GM12878 (cell line): ENCODE measurements around the gene NXPE4. TPM values are rescaled to one million over a fixed set of nuclear protein-coding genes. Genes with fewer than 3 reads are reported as not detected.

ENCODE experiments used
- ASH2L ChIP-seq: fragments of 300-600, 200-600 bp; sonication (generic); IDR thresholded peaks from 2 replicates; pipeline ENCODE4 v1.6.1; 2017; ENCODE audit warnings: low read depth, mild to moderate bottlenecking, borderline replicate concordance
- BHLHE40 ChIP-seq, 2 experiments: fragments of 450-650 bp in 1 of 2; IDR thresholded peaks; 2 replicates each; pipeline ENCODE4 v1.6.1; 2011 to 2017; ENCODE audit warnings: low read depth in 2 of 2, borderline replicate concordance in 1 of 2, improper control_type of control experiment in 1 of 2, low read length in 1 of 2, mild to moderate bottlenecking in 1 of 2
- EED ChIP-seq: sonication (generic); IDR thresholded peaks from 2 replicates; pipeline ENCODE4 v1.6.1; 2016; ENCODE audit warnings: antibody characterized with exemption, low read depth
- ETV6 ChIP-seq, 2 experiments: fragments of 450-650 bp in 1 of 2; IDR thresholded peaks in 1 of 2; conservative IDR thresholded peaks in 1 of 2; 2 replicates each; pipeline ENCODE4 v1.6.1; 2014; ENCODE audit warnings: antibody characterized with exemption in 1 of 2, borderline replicate concordance in 1 of 2, low read depth in 1 of 2, mild to moderate bottlenecking in 1 of 2, moderate library complexity in 1 of 2
- EZH2 ChIP-seq: IDR thresholded peaks from 2 replicates; pipeline ENCODE4 v1.6.1; 2012; ENCODE audit warnings: low read depth, mild to moderate bottlenecking, control low read depth, inconsistent platforms, low read length, borderline replicate concordance; ENCODE audit not compliant: control insufficient read depth
- GATAD2B ChIP-seq: fragments of 450-650 bp; conservative IDR thresholded peaks from 2 replicates; pipeline ENCODE4 v1.6.1; 2017; ENCODE audit warnings: low read depth, mild to moderate bottlenecking, moderate library complexity
- KDM1A ChIP-seq: fragments of 200-600 bp; sonication (generic); IDR thresholded peaks from 2 replicates; pipeline ENCODE4 v1.6.1; 2016; ENCODE audit warnings: borderline replicate concordance
- KLF5 ChIP-seq: fragments of 450-650 bp; IDR thresholded peaks from 2 replicates; pipeline ENCODE4 v1.6.1; 2014; ENCODE audit warnings: mild to moderate bottlenecking; ENCODE audit not compliant: partially characterized antibody
- NFXL1 ChIP-seq: fragments of 450-650 bp; IDR thresholded peaks from 2 replicates; pipeline ENCODE4 v1.6.1; 2017; ENCODE audit warnings: antibody characterized with exemption, mild to moderate bottlenecking, borderline replicate concordance
- PAX8 ChIP-seq: fragments of 450-650 bp; IDR thresholded peaks from 2 replicates; pipeline ENCODE4 v1.6.1; 2017; ENCODE audit warnings: mild to moderate bottlenecking, moderate library complexity
- POU2F2 ChIP-seq: IDR thresholded peaks from 3 replicates; pipeline ENCODE4 v1.6.1; 2011; ENCODE audit warnings: low read depth, mild to moderate bottlenecking, low read length, borderline replicate concordance
- SP1 ChIP-seq: IDR thresholded peaks from one replicate; pipeline ENCODE4 v1.6.1; 2011; ENCODE audit warnings: low read depth, low read length
- SREBF2 ChIP-seq: IDR thresholded peaks from 2 replicates; pipeline ENCODE4 v1.6.1; 2012; ENCODE audit warnings: mild to moderate bottlenecking, low read length
- SRF ChIP-seq, 2 experiments: IDR thresholded peaks; 2 replicates each; pipeline ENCODE4 v1.6.1; 2011; ENCODE audit warnings: low read depth in 2 of 2, low read length in 2 of 2, mild to moderate bottlenecking in 1 of 2, moderate library complexity in 1 of 2
- SUPT20H ChIP-seq: IDR thresholded peaks from 2 replicates; pipeline ENCODE4 v1.6.1; 2011; ENCODE audit warnings: low read depth, mild to moderate bottlenecking, low read length, moderate library complexity, borderline replicate concordance; ENCODE audit not compliant: control insufficient read depth
- TCF12 ChIP-seq: IDR thresholded peaks from 2 replicates; pipeline ENCODE4 v1.6.1; 2011; ENCODE audit warnings: low read depth, mild to moderate bottlenecking, low read length
- TCF7 ChIP-seq: IDR thresholded peaks from 2 replicates; pipeline ENCODE4 v1.6.1; 2014; ENCODE audit warnings: antibody characterized with exemption, borderline replicate concordance
- YBX1 ChIP-seq: fragments of 450-650 bp; IDR thresholded peaks from 2 replicates; pipeline ENCODE4 v1.6.1; 2016; ENCODE audit warnings: antibody characterized with exemption
- ZNF622 ChIP-seq: fragments of 450-650 bp; IDR thresholded peaks from 2 replicates; pipeline ENCODE4 v1.6.1; 2017; ENCODE audit warnings: mild to moderate bottlenecking, inconsistent platforms
- polyA plus RNA-seq, 11 experiments: library from polyadenylated mRNA; depleted of rRNA in 4 of 11; unstranded in 6 of 11; stranded (reverse) in 5 of 11; fragments of >200 nt; fragmentation: Nextera tagmentation in 4 of 11; fragmentation: Illumina TruSeq in 1 of 11; extraction: Ambion mirVana in 4 of 11; extraction: Trizol in 1 of 11; gene quantifications; 1 replicate in 1 of 11; 2 replicates in 10 of 11; pipeline versions ENCODE4 v1.2.1 to v1.2.3, GENCODE V29; 2011 to 2016; ENCODE audit warnings: inconsistent platforms in 2 of 11, missing spikeins in 2 of 11, low read depth in 1 of 11
- total RNA-seq, 4 experiments: library from RNA; depleted of rRNA in 3 of 4; stranded (reverse); fragments of >200 nt in 3 of 4; fragmentation: Illumina TruSeq in 1 of 4; extraction: Trizol in 1 of 4; gene quantifications; 2 replicates each; pipeline versions ENCODE4 v1.2.1 to v1.2.3, GENCODE V29; 2013 to 2021
- TF ChIP-seq, protein P1 (sequence below): IDR thresholded peaks from 2 replicates; pipeline ENCODE4 v1.6.1; 2011; ENCODE audit warnings: low read depth, mild to moderate bottlenecking, low read length, moderate library complexity, borderline replicate concordance; ENCODE audit errors: extremely low read depth
- TF ChIP-seq, protein P2 (sequence below): fragments of 450-650 bp; IDR thresholded peaks from 2 replicates; pipeline ENCODE4 v1.6.1; 2017; ENCODE audit warnings: borderline replicate concordance
- TF ChIP-seq, protein P3 (sequence below): IDR thresholded peaks from 2 replicates; pipeline ENCODE4 v1.6.1; 2012; ENCODE audit warnings: mild to moderate bottlenecking, low read depth, low read length

Gene NXPE4
- total and polyA plus RNA-seq, 10 of the 15 experiments (the other 5 are each of a cell fraction or from before 2014, with no cell fraction given): not detected

DNA sequence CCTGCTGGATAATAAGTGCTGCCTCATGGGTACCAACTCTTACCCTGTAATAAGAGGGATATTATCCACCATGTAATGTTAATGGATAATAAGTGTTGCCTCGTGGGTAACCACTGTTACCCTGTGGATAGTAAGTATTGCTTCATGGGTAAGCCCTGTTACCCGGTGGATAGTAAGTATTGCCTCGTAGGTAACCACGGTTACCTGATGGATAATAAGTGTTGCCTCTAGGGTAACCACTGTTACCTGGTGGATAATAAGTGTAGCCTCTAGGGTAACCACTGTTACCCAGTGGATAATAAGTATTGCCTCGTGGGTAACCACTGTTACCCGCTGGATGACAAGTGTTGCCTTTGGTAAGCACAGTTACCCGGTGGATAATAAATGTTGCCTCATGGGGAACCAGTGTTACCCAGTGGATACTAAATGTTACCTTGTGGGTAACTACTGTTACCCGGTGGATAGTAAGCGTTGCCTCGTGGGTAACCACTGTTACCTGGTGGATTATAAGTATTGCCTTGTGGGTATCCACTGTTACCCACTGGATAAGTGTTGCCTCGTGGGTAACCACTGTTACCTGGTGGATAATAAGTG is 18.6 kb upstream of the NXPE4 start (continued):
- TF ChIP-seq, protein P1, sequence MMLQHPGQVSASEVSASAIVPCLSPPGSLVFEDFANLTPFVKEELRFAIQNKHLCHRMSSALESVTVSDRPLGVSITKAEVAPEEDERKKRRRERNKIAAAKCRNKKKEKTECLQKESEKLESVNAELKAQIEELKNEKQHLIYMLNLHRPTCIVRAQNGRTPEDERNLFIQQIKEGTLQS: no peak
- no peak for TF ChIP-seq ZNF622
- no peak for TF ChIP-seq EZH2
- TF ChIP-seq BHLHE40 (IDR thresholded peaks at IDR 0.05; ENCODE audit: borderline replicate concordance in 1 of 2, low read depth in 2 of 2, low read length in 1 of 2): no peak
- no peak for TF ChIP-seq EED
- no peak for TF ChIP-seq KLF5
- peak; percentile 64; the same call in 2 of the 3 replicates for TF ChIP-seq POU2F2
- no peak for TF ChIP-seq TCF12
- TF ChIP-seq ETV6 (conservative IDR thresholded peaks at IDR 0.05 in 1 of 2, IDR thresholded peaks at IDR 0.05 in 1 of 2; ENCODE audit: borderline replicate concordance in 1 of 2, low read depth in 1 of 2): no peak
- TF ChIP-seq SRF (IDR thresholded peaks at IDR 0.05; ENCODE audit: low read depth in 2 of 2, low read length in 2 of 2): no peak
- 0 out of 2 replicates have a peak, but pooled peaks have one; percentile 12 for TF ChIP-seq YBX1
- no peak for TF ChIP-seq SREBF2
- TF ChIP-seq SP1: no peak
- no peak for TF ChIP-seq KDM1A
- no peak for TF ChIP-seq ASH2L
- TF ChIP-seq SUPT20H: no peak
- no peak for TF ChIP-seq TCF7
- TF ChIP-seq GATAD2B: no peak
- no peak for TF ChIP-seq PAX8
- TF ChIP-seq, protein P2, sequence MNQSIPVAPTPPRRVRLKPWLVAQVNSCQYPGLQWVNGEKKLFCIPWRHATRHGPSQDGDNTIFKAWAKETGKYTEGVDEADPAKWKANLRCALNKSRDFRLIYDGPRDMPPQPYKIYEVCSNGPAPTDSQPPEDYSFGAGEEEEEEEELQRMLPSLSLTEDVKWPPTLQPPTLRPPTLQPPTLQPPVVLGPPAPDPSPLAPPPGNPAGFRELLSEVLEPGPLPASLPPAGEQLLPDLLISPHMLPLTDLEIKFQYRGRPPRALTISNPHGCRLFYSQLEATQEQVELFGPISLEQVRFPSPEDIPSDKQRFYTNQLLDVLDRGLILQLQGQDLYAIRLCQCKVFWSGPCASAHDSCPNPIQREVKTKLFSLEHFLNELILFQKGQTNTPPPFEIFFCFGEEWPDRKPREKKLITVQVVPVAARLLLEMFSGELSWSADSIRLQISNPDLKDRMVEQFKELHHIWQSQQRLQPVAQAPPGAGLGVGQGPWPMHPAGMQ: no peak
- TF ChIP-seq NFXL1: no peak
- TF ChIP-seq, protein P3, sequence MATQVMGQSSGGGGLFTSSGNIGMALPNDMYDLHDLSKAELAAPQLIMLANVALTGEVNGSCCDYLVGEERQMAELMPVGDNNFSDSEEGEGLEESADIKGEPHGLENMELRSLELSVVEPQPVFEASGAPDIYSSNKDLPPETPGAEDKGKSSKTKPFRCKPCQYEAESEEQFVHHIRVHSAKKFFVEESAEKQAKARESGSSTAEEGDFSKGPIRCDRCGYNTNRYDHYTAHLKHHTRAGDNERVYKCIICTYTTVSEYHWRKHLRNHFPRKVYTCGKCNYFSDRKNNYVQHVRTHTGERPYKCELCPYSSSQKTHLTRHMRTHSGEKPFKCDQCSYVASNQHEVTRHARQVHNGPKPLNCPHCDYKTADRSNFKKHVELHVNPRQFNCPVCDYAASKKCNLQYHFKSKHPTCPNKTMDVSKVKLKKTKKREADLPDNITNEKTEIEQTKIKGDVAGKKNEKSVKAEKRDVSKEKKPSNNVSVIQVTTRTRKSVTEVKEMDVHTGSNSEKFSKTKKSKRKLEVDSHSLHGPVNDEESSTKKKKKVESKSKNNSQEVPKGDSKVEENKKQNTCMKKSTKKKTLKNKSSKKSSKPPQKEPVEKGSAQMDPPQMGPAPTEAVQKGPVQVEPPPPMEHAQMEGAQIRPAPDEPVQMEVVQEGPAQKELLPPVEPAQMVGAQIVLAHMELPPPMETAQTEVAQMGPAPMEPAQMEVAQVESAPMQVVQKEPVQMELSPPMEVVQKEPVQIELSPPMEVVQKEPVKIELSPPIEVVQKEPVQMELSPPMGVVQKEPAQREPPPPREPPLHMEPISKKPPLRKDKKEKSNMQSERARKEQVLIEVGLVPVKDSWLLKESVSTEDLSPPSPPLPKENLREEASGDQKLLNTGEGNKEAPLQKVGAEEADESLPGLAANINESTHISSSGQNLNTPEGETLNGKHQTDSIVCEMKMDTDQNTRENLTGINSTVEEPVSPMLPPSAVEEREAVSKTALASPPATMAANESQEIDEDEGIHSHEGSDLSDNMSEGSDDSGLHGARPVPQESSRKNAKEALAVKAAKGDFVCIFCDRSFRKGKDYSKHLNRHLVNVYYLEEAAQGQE: no peak
